SK-N-SH treated with all-trans-retinoic acid at 6 μM for 48 hours (cell line): ENCODE results near the gene SMPDL3A.
"Not testable (repeated sequence)": the region's sequence is repeated elsewhere in the genome, so short reads cannot be mapped to it uniquely, and the experiment has no call there.

ENCODE experiments used
- ATAC-seq: fragments of 200-7000 bp; cut with Tn5 transposase; 3 replicates; pipeline ENCODE4 v1.9.1; 2020; ENCODE audit warnings: mild to moderate bottlenecking, moderate library complexity
- ARNTL ChIP-seq: fragments of 450-650 bp; formaldehyde crosslinking; IDR thresholded peaks from 2 replicates; pipeline ENCODE4 v1.5.0; 2020; ENCODE audit warnings: low read depth, mild to moderate bottlenecking, moderate library complexity, borderline replicate concordance
- BACH2 ChIP-seq: fragments of 250-450 bp; sonication (Bioruptor Pico); IDR thresholded peaks from 2 replicates; pipeline ENCODE4 v1.9.0; 2021; ENCODE audit warnings: mild to moderate bottlenecking, borderline replicate concordance
- CREB5 ChIP-seq: fragments of 250-450 bp; sonication (Bioruptor Pico); IDR thresholded peaks from 2 replicates; pipeline ENCODE4 v1.5.1; 2020; ENCODE audit warnings: low read depth, mild to moderate bottlenecking, moderate library complexity
- CSDC2 ChIP-seq: fragments of 250-450 bp; sonication (Bioruptor Pico); IDR thresholded peaks from 2 replicates; pipeline ENCODE4 v1.5.0; 2020; ENCODE audit warnings: mild to moderate bottlenecking, moderate library complexity
- ESRRG ChIP-seq: fragments of 250-450 bp; sonication (Bioruptor Pico); IDR thresholded peaks from 2 replicates; pipeline ENCODE4 v1.6.1; 2021; ENCODE audit warnings: mild to moderate bottlenecking
- GLIS3 ChIP-seq: fragments of 250-450 bp; sonication (Bioruptor Pico); IDR thresholded peaks from 2 replicates; pipeline ENCODE4 v1.5.0; 2020; ENCODE audit warnings: mild to moderate bottlenecking, moderate library complexity
- ISL1 ChIP-seq: fragments of 250-450 bp; sonication (Bioruptor Pico); IDR thresholded peaks from 2 replicates; pipeline ENCODE4 v2.1.2; 2022; ENCODE audit warnings: mild to moderate bottlenecking, moderate library complexity
- OSR1 ChIP-seq: fragments of 250-450 bp; sonication (Bioruptor Pico); IDR thresholded peaks from 2 replicates; pipeline ENCODE4 v1.8.0; 2022; ENCODE audit warnings: moderate library complexity, mild to moderate bottlenecking, inconsistent platforms
- PATZ1 ChIP-seq: fragments of 250-450 bp; sonication (Bioruptor Pico); IDR thresholded peaks from 2 replicates; pipeline ENCODE4 v1.8.0; 2020; ENCODE audit warnings: mild to moderate bottlenecking, moderate library complexity, borderline replicate concordance
- POU6F1 ChIP-seq: fragments of 250-450 bp; sonication (Bioruptor Pico); IDR thresholded peaks from 2 replicates; pipeline ENCODE4 v1.8.0; 2021; ENCODE audit warnings: low read depth, mild to moderate bottlenecking, moderate library complexity, borderline replicate concordance
- PPARA ChIP-seq: fragments of 250-450 bp; sonication (Bioruptor Pico); IDR thresholded peaks from 2 replicates; pipeline ENCODE4 v1.5.0; 2020; ENCODE audit warnings: mild to moderate bottlenecking, borderline replicate concordance
- RARB ChIP-seq: fragments of 250-450 bp; sonication (Bioruptor Pico); IDR thresholded peaks from 2 replicates; pipeline ENCODE4 v1.8.0; 2021; ENCODE audit warnings: mild to moderate bottlenecking, moderate library complexity
- SNAI2 ChIP-seq: fragments of 250-450 bp; sonication (Bioruptor Pico); IDR thresholded peaks from 2 replicates; pipeline ENCODE4 v1.5.0; 2020; ENCODE audit warnings: mild to moderate bottlenecking, moderate library complexity
- TCF4 ChIP-seq: fragments of 250-450 bp; sonication (Bioruptor Pico); IDR thresholded peaks from 2 replicates; pipeline ENCODE4 v1.8.0; 2021; ENCODE audit warnings: mild to moderate bottlenecking, moderate library complexity, borderline replicate concordance
- TOX ChIP-seq: fragments of 250-450 bp; sonication (Bioruptor Pico); IDR thresholded peaks from 2 replicates; pipeline ENCODE4 v1.8.0; 2021; ENCODE audit warnings: mild to moderate bottlenecking, moderate library complexity, borderline replicate concordance
- TSHZ2 ChIP-seq: fragments of 250-450 bp; sonication (Bioruptor Pico); IDR thresholded peaks from 2 replicates; pipeline ENCODE4 v1.5.0; 2020; ENCODE audit warnings: mild to moderate bottlenecking, moderate library complexity
- ZC3H10 ChIP-seq: fragments of 250-450 bp; sonication (Bioruptor Pico); IDR thresholded peaks from 2 replicates; pipeline ENCODE4 v1.5.1; 2021; ENCODE audit warnings: mild to moderate bottlenecking, moderate library complexity
- ZFP3 ChIP-seq: fragments of 250-450 bp; sonication (Bioruptor Pico); IDR thresholded peaks from 2 replicates; pipeline ENCODE4 v1.5.0; 2020; ENCODE audit warnings: mild to moderate bottlenecking, moderate library complexity
- ZFP30 ChIP-seq: fragments of 450-650 bp; formaldehyde crosslinking; IDR thresholded peaks from 2 replicates; pipeline ENCODE4 v1.5.0; 2022; ENCODE audit warnings: mild to moderate bottlenecking, moderate library complexity
- ZNF565 ChIP-seq: fragments of 450-650 bp; formaldehyde crosslinking; conservative IDR thresholded peaks from 2 replicates; pipeline ENCODE4 v1.5.0; 2020; ENCODE audit warnings: low read depth, mild to moderate bottlenecking, moderate library complexity
- ZNF70 ChIP-seq: fragments of 450-650 bp; formaldehyde crosslinking; IDR thresholded peaks from 2 replicates; pipeline ENCODE4 v1.5.0; 2020; ENCODE audit warnings: mild to moderate bottlenecking, moderate library complexity
- ZNF8 ChIP-seq: fragments of 450-650 bp; formaldehyde crosslinking; IDR thresholded peaks from 2 replicates; pipeline ENCODE4 v1.5.0; 2020; ENCODE audit warnings: mild to moderate bottlenecking, moderate library complexity

SMPDL3A gene

GRCh38 chr6:122746688-122747087, 42.4 kb upstream of the SMPDL3A start:
- TF ChIP-seq ZC3H10 (no peak), ZFP30 (CRISPR knock-in tag) (no peak), SNAI2 (CRISPR knock-in tag) (no peak), CREB5 (CRISPR knock-in tag) (no peak), RARB (CRISPR knock-in tag) (no peak), ISL1 (CRISPR knock-in tag) (no peak), ZFP3 (CRISPR knock-in tag) (no peak), GLIS3 (no peak), ZNF8 (CRISPR knock-in tag) (no peak), TSHZ2 (CRISPR knock-in tag) (no peak), ZNF70 (CRISPR knock-in tag) (no peak), PPARA (CRISPR knock-in tag) (no peak), OSR1 (no peak), PATZ1 (CRISPR knock-in tag) (no peak), TOX (CRISPR knock-in tag) (no peak), CSDC2 (no peak), ZNF565 (CRISPR knock-in tag) (no peak)
- ATAC-seq = no peak

GRCh38 chr6:122747573-122747972, 41.5 kb upstream of the SMPDL3A start:
- TF ChIP-seq CREB5 (CRISPR knock-in tag) = no peak
- TF ChIP-seq ESRRG (CRISPR knock-in tag) = no peak
- TF ChIP-seq ISL1 (CRISPR knock-in tag) = no peak
- no peak for TF ChIP-seq ZNF565 (CRISPR knock-in tag)
- TF ChIP-seq RARB (CRISPR knock-in tag) = no peak
- no peak for TF ChIP-seq PATZ1 (CRISPR knock-in tag)
- no peak for TF ChIP-seq BACH2
- TF ChIP-seq ARNTL (CRISPR knock-in tag) = no peak
- no peak for TF ChIP-seq ZFP3 (CRISPR knock-in tag)
- TF ChIP-seq TCF4 (CRISPR knock-in tag) = no peak
- no peak for TF ChIP-seq POU6F1
- no peak for TF ChIP-seq OSR1
- no peak for TF ChIP-seq CSDC2
- no peak for TF ChIP-seq ZNF70 (CRISPR knock-in tag)
- TF ChIP-seq PPARA (CRISPR knock-in tag) = no peak
- TF ChIP-seq ZC3H10 = no peak
- TF ChIP-seq, all 23 proteins: peak for 0
- no peak for ATAC-seq

GRCh38 chr6:122748945-122749344, 40.1 kb upstream of the SMPDL3A start:
- ATAC-seq = not testable (repeated sequence)
